Measurements from ENCODE around the gene TMEM239.

Gene TMEM239

DNA sequence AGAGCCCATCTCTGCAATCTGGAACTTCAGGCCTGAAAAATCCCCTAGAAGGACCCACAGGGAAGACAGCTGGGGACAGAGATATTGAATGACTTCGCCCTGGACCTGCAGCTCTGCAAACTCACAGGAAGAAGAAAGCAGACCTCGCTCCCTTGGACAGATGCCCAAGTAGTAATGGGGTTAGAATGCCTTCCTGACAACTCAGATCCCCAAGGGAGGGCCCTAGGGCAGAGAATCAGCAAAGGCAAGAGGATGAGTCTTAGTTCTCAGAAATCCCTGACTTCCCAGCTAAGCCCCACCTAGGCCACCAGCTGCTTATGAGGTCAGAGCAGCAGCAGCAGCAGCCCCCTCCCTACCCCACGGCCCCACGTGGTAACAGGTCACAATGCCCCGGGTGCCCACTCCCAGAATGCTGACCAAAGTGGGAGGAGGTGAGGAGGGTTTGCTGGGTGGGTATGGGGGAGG is 1.5 kb upstream of the TMEM239 start, which contains the start of gene C20orf141:
Gene C20orf141 (plus strand): TSS at position 401 of the 465 bp plus-strand sequence. CDS start 198 bp downstream, outside the sequence.
- no peak for DNase-seq (ENCODE audit: low spot score)
- in situ Hi-C loops (cut with MboI; ENCODE audit: low sequenced_read_pairs, unreplicated experiment) = no loop called here
- TF ChIP-seq, protein P1, sequence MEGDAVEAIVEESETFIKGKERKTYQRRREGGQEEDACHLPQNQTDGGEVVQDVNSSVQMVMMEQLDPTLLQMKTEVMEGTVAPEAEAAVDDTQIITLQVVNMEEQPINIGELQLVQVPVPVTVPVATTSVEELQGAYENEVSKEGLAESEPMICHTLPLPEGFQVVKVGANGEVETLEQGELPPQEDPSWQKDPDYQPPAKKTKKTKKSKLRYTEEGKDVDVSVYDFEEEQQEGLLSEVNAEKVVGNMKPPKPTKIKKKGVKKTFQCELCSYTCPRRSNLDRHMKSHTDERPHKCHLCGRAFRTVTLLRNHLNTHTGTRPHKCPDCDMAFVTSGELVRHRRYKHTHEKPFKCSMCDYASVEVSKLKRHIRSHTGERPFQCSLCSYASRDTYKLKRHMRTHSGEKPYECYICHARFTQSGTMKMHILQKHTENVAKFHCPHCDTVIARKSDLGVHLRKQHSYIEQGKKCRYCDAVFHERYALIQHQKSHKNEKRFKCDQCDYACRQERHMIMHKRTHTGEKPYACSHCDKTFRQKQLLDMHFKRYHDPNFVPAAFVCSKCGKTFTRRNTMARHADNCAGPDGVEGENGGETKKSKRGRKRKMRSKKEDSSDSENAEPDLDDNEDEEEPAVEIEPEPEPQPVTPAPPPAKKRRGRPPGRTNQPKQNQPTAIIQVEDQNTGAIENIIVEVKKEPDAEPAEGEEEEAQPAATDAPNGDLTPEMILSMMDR (IDR thresholded peaks at IDR 0.05; ENCODE audit: borderline replicate concordance, control extremely low read depth, extremely low read depth, insufficient read depth, missing control alignments) = no peak

DNA sequence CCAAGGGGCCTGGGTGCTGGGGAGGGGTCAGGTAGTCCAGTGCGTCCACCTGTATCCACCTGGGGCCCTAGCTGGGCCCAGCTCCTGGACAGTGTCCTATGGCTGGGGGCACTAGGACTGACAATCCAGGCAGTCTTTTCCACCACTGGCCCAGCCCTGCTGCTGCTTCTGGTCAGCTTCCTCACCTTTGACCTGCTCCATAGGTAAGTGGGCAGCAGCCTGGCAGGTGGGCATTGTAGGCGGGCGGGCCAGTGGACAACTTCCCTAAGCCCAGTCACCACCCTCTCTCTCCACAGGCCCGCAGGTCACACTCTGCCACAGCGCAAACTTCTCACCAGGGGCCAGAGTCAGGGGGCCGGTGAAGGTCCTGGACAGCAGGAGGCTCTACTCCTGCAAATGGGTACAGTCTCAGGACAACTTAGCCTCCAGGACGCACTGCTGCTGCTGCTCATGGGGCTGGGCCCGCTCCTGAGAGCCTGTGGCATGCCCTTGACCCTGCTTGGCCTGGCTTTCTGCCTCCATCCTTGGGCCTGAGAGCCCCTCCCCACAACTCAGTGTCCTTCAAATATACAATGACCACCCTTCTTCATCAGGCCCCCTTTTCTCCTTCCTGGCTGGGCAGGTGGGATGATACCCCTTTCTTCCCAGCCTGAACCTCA is 793 bp upstream of the TMEM239 start:
- in situ Hi-C loops (cut with MboI; ENCODE audit: low sequenced_read_pairs, unreplicated experiment) = no loop called here
- no peak for DNase-seq (ENCODE audit: low spot score)
- TF ChIP-seq, protein P1 (IDR thresholded peaks at IDR 0.05; ENCODE audit: borderline replicate concordance, control extremely low read depth, extremely low read depth, insufficient read depth, missing control alignments) = no peak

DNA sequence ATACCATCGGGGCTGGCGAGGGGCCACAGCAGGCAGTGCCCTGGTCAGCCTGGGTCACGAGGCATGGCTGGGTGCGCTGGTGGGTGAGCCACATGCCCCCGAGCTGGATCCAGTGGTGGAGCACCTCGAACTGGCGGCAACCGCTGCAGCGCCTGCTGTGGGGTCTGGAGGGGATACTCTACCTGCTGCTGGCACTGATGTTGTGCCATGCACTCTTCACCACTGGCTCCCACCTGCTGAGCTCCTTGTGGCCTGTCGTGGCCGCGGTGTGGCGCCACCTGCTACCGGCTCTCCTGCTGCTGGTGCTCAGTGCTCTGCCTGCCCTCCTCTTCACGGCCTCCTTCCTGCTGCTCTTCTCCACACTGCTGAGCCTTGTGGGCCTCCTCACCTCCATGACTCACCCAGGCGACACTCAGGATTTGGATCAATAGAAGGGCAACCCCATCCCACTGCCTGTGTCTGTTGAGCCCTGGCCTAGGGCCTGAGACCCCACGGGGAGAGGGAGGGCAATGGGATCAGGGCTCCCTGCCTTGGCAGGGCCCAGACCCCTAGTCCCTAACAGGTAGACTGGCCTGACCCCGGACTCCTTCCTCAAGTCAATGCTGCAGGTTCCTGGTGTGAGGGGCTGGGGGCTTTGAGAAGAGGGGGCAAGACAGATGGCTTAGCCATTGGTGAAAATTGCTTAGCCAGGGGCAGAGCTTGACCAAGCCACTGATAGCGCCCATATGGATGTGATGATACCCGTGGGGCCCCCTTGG is 598 bp downstream of the TMEM239 start:
- TF ChIP-seq, protein P1 (IDR thresholded peaks at IDR 0.05; ENCODE audit: borderline replicate concordance, control extremely low read depth, extremely low read depth, insufficient read depth, missing control alignments) = no peak
- in situ Hi-C loops (cut with MboI; ENCODE audit: low sequenced_read_pairs, unreplicated experiment) = no loop called here
- DNase-seq (ENCODE audit: low spot score) = no peak

DNA sequence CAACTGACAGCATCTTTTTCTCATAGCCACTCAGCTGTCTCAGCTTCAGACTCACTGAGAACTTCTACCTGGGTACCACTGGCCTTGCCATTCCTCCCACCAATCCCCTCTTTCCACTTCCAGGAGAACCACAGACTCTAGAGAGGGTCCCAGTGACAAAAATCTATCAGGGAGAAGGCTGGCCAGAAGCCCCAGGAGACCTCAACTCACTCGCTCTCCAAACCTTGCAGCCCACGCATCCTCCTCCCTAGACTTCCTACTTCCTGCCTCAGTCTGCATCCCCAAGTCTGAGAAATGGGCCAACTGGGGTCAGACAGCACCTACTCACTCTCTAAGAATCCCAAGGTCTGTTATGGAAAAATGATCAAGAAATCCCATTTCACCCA is 1.2 kb downstream of the TMEM239 start:
- DNase-seq (ENCODE audit: low spot score) = no peak
- TF ChIP-seq, protein P1 (IDR thresholded peaks at IDR 0.05; ENCODE audit: borderline replicate concordance, control extremely low read depth, extremely low read depth, insufficient read depth, missing control alignments) = no peak
- in situ Hi-C loops (cut with MboI; ENCODE audit: low sequenced_read_pairs, unreplicated experiment) = no loop called here

DNA sequence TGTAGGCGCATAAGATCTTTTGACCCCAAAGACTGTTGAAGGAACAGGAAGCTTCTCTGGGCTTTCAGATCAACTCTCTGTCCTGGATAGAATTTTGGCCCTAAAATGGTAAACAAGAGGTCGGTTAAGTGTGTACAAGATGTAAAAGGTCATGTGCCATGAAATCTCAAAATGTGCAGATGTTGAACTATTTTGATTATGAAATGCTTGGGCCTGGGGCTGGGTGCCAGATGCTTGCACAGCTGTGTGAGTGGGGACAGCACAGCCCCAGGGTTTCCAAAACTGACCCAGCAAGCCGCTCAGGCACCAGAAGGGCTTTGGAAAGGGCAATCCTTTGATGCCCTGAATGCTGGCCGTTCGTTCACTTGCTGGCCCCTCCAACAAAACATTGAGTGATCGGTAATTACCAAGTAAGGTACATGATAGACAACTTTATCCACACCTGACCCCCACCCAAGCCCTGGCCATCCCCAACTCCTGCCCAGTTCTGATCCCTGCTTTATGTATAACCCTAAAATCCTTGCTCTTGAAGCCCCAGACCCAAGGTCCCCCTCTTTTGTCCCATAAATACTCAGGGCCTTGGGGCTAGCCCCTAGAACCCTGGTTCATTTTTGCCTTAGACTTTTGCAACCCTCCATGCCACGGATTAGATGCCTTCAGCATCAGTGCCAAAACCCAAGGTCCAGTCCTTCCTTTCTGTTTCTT is 1.9 kb downstream of the TMEM239 start:
- TF ChIP-seq, protein P1 (IDR thresholded peaks at IDR 0.05; ENCODE audit: borderline replicate concordance, control extremely low read depth, extremely low read depth, insufficient read depth, missing control alignments) = no peak
- in situ Hi-C loops (cut with MboI; ENCODE audit: low sequenced_read_pairs, unreplicated experiment) = no loop called here
- no peak for DNase-seq (ENCODE audit: low spot score)

DNA sequence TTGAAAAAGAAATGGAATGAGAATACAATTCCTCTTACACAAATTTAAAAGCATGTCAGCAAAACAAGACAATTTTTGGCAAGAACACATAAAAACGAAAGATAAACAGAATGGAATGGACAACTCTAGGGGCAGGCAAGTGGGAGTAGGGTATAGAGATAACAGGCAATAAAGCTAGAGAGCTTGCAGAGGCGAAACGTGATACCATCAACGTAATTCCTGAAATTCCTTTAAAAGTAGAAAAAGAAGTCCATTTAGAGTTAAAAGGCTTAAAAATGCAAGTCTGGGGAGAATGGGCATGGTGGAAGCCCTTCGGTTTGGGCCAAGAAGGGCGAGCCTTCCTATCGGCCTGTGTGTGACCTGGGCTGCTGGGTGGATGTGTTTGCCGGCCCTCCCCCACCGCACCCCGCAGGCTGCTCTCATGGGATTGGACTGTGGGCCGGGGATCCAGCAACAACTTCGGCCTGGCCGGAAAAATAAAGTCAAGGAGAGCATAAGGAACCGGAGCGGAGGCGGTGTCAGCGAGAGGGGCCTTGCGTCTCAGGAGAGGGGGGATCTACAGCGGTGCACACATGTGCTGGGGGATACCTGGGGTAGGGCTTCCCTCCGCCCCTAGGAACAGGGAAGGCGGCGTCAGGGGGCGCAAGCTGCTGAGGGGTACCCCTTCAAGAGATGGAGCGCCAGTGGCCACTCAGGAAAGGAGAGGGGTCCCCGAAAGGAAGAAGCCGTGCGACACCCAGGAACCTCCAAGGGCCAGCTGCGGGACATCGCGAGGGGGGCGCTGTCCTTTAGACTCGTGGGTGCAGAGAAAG is 4.1 kb downstream of the TMEM239 start:
- peak; percentile 21 for DNase-seq (ENCODE audit: low spot score)
- in situ Hi-C loops (cut with MboI; ENCODE audit: low sequenced_read_pairs, unreplicated experiment) = no loop called here
- TF ChIP-seq, protein P1 (IDR thresholded peaks at IDR 0.05; ENCODE audit: borderline replicate concordance, control extremely low read depth, extremely low read depth, insufficient read depth, missing control alignments) = no peak

All from GM13976 (cell line).